SJSA1 (cell line): ENCODE measurements around the gene TNFRSF1A. TPM values are rescaled to one million over a fixed set of nuclear protein-coding genes. Genes with fewer than 3 reads are reported as not detected.
"Not testable (repeated sequence)": the region's sequence is repeated elsewhere in the genome, so short reads cannot be mapped to it uniquely, and the experiment has no call there.

Experiments
- DNase-seq, 2 experiments: peaks; one replicate each; pipeline ENCODE4 v3.0.0-alpha.2; 2015 to 2020; ENCODE audit warnings: low spot score in 2 of 2, low read depth in 1 of 2
- H3K27ac ChIP-seq: fragments of 250-450 bp; sonication (Bioruptor Pico); 2 replicates; pipeline ENCODE4 v1.5.1; 2020; ENCODE audit warnings: mild to moderate bottlenecking, moderate library complexity
- H3K27me3 ChIP-seq: fragments of 250-450 bp; sonication (Bioruptor Pico); replicated peaks from 2 replicates; pipeline ENCODE4 v1.5.1; 2020; ENCODE audit warnings: mild to moderate bottlenecking, moderate library complexity
- H3K36me3 ChIP-seq: fragments of 250-450 bp; sonication (Bioruptor Pico); 2 replicates; pipeline ENCODE4 v1.5.1; 2020; ENCODE audit warnings: mild to moderate bottlenecking
- H3K4me1 ChIP-seq: fragments of 250-450 bp; sonication (Bioruptor Pico); replicated peaks from 2 replicates; pipeline ENCODE4 v1.6.1; 2021; ENCODE audit warnings: mild to moderate bottlenecking
- H3K4me3 ChIP-seq: fragments of 250-450 bp; sonication (Bioruptor Pico); 2 replicates; pipeline ENCODE4 v1.5.1; 2020; ENCODE audit warnings: mild to moderate bottlenecking
- H3K9me3 ChIP-seq: fragments of 250-450 bp; sonication (Bioruptor Pico); replicated peaks from 2 replicates; pipeline ENCODE4 v1.5.1; 2020; ENCODE audit warnings: mild to moderate bottlenecking
- total RNA-seq: library from RNA; depleted of rRNA; stranded (reverse); fragments of >200 nt; shearing (Covaris generic); gene quantifications from 2 replicates; pipeline ENCODE4 v1.2.3, GENCODE V29; 2014

Gene TNFRSF1A
- total RNA-seq, 1 experiment from 2014 or later: 132 TPM

DNA sequence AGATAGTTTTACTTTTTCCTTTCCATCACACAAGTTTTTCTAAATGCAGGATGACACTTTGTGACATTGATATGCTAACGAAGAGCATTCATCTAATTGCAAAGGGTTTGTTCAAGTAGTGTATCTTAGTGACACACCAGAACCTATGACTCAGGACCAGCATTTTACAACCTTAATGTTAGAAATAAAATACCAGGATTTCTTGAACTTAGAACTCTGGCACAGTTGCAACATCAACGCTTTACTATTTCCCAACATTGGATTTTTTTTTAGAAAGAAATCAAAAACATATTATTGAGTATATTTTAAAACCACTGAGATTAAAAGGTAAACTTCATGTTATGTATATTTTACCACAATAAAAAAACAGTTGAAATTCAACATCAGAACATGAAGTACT, 49.3 kb downstream of the TNFRSF1A start:
- Histone ChIP-seq H3K9me3 (no peaks in the 10 kb centered on the region; the same call in 1 of the 2 replicates), H3K4me3 (no peak overlapping the region), H3K36me3 (no peaks in the 10 kb centered on the region), H3K27me3 (no peaks in the 10 kb centered on the region), H3K27ac (no peak overlapping the region), H3K4me1 (peaks cover 22% of the 10 kb centered on the region)
- DNase-seq: no peak

- H3K9me3 ChIP-seq, DNase-seq, H3K27me3 ChIP-seq, H3K4me3 ChIP-seq, H3K36me3 ChIP-seq, H3K27ac ChIP-seq: not testable (repeated sequence)
- peaks cover 30% of the 10 kb centered on the region for H3K4me1 ChIP-seq
These were observed 52.0 kb downstream of the TNFRSF1A start for GRCh38 chr12:6289906-6290305.

- not testable (repeated sequence) for H3K27ac ChIP-seq, H3K27me3 ChIP-seq, H3K9me3 ChIP-seq, H3K4me3 ChIP-seq, H3K36me3 ChIP-seq, DNase-seq
- peaks cover 29% of the 10 kb centered on the region for H3K4me1 ChIP-seq
These were observed 52.8 kb downstream of the TNFRSF1A start for GRCh38 chr12:6289081-6289480.

GRCh38 chr12:6288235-6288634, 53.6 kb downstream of the TNFRSF1A start:
- Histone ChIP-seq H3K4me3 (no peak overlapping the region), H3K4me1 (peaks cover 29% of the 10 kb centered on the region), H3K27ac (no peak overlapping the region), H3K27me3 (no peaks in the 10 kb centered on the region), H3K36me3 (no peaks in the 10 kb centered on the region), H3K9me3 (no peaks in the 10 kb centered on the region; the same call in 1 of the 2 replicates)
- no peak for DNase-seq

DNA sequence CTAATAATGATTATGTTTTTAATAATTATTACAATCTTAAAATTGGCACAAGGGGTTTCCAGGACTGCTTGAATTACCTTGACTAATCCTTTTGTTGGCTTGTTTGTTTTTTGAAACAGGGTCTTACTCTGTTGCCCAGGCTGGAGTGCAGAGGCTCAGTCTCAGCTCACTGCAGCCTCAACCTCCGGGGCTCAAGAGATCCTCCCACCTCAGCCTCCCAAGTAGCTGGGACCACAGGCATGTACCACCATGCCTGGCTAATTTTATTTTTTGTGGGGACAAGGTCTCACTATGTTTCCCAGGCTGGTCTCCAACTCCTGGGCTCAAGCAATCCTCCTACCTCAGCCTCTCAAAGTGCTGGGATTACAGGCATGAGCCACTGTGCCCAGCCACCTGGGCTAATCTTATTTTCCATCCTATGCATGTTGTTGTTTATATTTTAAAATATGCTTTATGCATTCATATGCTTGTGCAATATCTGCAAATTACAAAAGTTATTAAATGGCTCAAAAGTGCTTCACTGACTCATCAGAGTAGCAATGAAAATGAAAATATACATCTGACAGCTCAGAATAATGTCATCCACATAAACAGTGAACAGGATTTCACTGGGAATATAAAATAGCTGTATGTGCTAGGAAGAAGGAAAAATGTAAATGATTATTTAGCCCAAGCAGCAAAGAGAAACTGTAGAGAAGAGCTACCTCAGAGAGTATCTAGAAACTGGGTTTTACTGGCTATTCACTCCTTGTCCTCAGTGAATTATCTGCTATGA, 56.2 kb downstream of the TNFRSF1A start:
- Histone ChIP-seq H3K27ac (peak overlapping the region; percentile 79), H3K36me3 (no peaks in the 10 kb centered on the region), H3K27me3 (no peaks in the 10 kb centered on the region), H3K9me3 (no peaks in the 10 kb centered on the region), H3K4me3 (no peak overlapping the region), H3K4me1 (peaks cover 38% of the 10 kb centered on the region)
- peak in 1 of 2 experiments; percentile 54 for DNase-seq

DNA sequence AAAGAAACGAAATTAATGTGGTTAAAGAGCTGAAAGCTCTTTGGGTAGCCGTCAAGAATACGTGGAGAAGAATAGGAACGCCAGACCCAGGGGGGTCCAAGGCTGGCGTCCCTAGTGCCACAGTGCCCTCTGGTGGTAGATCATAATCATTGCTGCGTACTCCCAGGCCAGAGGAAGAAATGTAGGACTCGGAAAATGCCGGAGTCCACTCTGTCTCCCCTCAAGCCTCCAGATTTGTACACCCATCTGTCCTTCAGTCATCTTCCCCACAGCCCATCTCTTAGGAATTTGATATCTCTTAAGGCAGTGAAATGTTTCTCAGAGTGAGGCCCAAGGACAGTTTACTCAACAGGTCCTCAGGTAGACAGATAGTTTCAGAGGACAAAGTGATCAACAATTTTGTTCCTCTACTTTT, 56.8 kb downstream of the TNFRSF1A start:
- H3K9me3 ChIP-seq: no peaks in the 10 kb centered on the region
- no peaks in the 10 kb centered on the region for H3K36me3 ChIP-seq
- H3K4me3 ChIP-seq: no peak overlapping the region
- H3K27me3 ChIP-seq: no peaks in the 10 kb centered on the region
- H3K4me1 ChIP-seq: peaks cover 44% of the 10 kb centered on the region
- peak; percentile 76 to 83 for DNase-seq
- H3K27ac ChIP-seq: peak overlapping the region; percentile 79

DNA sequence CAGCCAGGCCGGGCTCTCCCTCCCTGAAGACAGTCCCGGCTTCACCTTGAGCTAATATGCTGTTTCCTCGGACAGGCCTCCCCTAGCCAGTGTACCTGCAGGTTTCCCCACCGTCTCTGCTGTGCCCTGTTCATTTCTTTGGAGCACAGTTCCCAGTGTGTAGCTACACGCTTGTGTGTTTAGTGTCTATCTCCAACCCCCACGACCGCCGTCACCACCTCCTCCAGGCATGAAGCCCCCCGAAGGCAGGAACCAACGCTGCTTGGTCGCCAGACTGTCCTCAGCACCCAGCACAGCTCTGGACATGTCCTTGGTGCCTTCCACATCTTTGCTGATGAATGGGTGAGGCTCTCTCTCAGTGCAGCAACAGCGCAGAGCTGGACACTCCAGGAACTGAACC, 57.6 kb downstream of the TNFRSF1A start:
- no peaks in the 10 kb centered on the region for H3K27me3 ChIP-seq
- H3K9me3 ChIP-seq: no peaks in the 10 kb centered on the region
- peaks cover 51% of the 10 kb centered on the region for H3K4me1 ChIP-seq
- no peak for DNase-seq
- no peak overlapping the region for H3K27ac ChIP-seq
- H3K4me3 ChIP-seq: no peak overlapping the region
- no peaks in the 10 kb centered on the region for H3K36me3 ChIP-seq

- no peak overlapping the region for H3K27ac ChIP-seq
- H3K27me3 ChIP-seq: no peaks in the 10 kb centered on the region
- DNase-seq: no peak
- H3K4me3 ChIP-seq: no peak overlapping the region
- peaks cover 65% of the 10 kb centered on the region for H3K4me1 ChIP-seq
- H3K36me3 ChIP-seq: no peaks in the 10 kb centered on the region
- H3K9me3 ChIP-seq: no peaks in the 10 kb centered on the region
These were observed 59.4 kb downstream of the TNFRSF1A start for GRCh38 chr12:6282453-6282840.

DNA sequence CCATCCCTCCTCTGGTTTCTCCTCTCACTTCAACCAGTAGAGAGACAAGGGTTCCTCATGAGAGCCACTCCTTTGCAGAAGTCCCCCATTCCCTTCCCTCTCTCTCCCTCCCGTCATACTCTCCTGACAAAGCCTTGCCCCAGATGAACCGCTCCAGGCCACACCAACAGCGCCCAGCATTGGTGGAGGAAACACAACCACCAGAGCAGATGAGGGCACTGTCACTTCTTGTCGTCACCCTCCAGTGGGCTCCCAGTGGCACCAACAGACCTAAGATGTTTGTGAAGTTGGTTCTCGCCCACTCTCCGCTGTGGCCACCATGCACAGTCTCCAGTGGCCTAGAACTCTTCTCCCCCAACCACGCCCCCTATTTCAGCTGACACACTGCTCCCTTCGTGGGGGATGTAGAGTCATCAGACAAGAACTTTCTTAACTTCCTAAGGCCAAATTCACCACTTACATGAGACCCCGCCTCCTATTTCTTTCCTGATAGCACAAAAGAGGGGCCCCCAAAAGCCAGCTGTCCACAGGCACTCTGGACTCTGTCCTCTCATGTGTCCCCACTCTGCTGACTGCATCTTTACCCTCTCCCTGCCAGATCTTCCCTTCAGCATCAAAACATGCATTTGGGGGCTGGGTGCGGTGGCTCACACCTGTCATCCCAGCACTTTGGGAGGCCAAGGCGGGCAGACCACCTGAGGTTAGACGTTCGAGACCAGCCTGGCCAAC, 60.6 kb downstream of the TNFRSF1A start:
- no peaks in the 10 kb centered on the region for H3K36me3 ChIP-seq
- no peak for DNase-seq

GRCh38 chr12:6280672-6281071, 61.2 kb downstream of the TNFRSF1A start:
- H3K27ac ChIP-seq: peak overlapping the region; percentile 98

More for the DNA sequence above, 60.6 kb downstream of the TNFRSF1A start:
- Histone ChIP-seq H3K4me3 (no peak overlapping the region), H3K27ac (peak overlapping the region; percentile 98), H3K4me1 (peaks cover 53% of the 10 kb centered on the region), H3K9me3 (no peaks in the 10 kb centered on the region), H3K27me3 (no peaks in the 10 kb centered on the region)

DNA sequence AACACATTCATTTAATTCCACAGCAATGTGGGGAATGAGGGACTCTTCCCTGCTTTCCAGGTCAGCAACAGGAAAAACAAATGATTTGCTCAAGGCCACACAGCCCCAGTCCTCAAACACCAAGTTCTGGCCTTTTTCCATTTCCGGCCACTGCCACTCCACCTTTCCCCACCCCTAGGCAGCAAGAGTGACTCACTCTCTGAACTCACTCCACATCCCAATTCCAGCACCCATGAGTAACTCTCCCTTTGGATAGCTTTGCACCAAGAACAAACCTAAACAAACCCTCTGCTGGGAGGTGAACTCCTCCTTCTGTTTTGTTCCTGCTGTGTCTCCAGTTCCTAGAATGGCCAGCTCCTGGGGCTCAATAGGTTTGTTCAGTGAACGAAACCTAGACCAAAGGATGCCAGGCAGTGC, 61.8 kb downstream of the TNFRSF1A start:
- H3K4me3 ChIP-seq: no peak overlapping the region

More at GRCh38 chr12:6280672-6281071, 61.2 kb downstream of the TNFRSF1A start:
- Histone ChIP-seq H3K4me3 (no peak overlapping the region), H3K27me3 (no peaks in the 10 kb centered on the region), H3K9me3 (no peaks in the 10 kb centered on the region), H3K4me1 (peaks cover 47% of the 10 kb centered on the region), H3K36me3 (no peaks in the 10 kb centered on the region)
- no peak for DNase-seq

GRCh38 chr12:6279631-6280030, 62.2 kb downstream of the TNFRSF1A start:
- H3K4me3 ChIP-seq: no peak overlapping the region
- peak overlapping the region; percentile 98 for H3K27ac ChIP-seq
- no peaks in the 10 kb centered on the region for H3K9me3 ChIP-seq
- H3K36me3 ChIP-seq: no peaks in the 10 kb centered on the region
- DNase-seq: no peak
- peaks cover 38% of the 10 kb centered on the region for H3K4me1 ChIP-seq
- no peaks in the 10 kb centered on the region for H3K27me3 ChIP-seq

More for the DNA sequence above, 61.8 kb downstream of the TNFRSF1A start:
- H3K4me1 ChIP-seq: peaks cover 41% of the 10 kb centered on the region
- H3K9me3 ChIP-seq: no peaks in the 10 kb centered on the region
- DNase-seq: peak; percentile 97
- H3K27ac ChIP-seq: peak overlapping the region; percentile 98
- H3K27me3 ChIP-seq: no peaks in the 10 kb centered on the region
- H3K36me3 ChIP-seq: no peaks in the 10 kb centered on the region

- Histone ChIP-seq H3K36me3 (no peaks in the 10 kb centered on the region), H3K27ac (peak overlapping the region; percentile 98), H3K9me3 (no peaks in the 10 kb centered on the region), H3K4me3 (no peak overlapping the region), H3K4me1 (peaks cover 37% of the 10 kb centered on the region), H3K27me3 (no peaks in the 10 kb centered on the region)
- DNase-seq: no peak
These were observed 62.6 kb downstream of the TNFRSF1A start for GRCh38 chr12:6279256-6279628.
